ENCODE results near the gene STXBP4.

Gene STXBP4

GRCh38 chr17:55190748-55191147 is 222.2 kb downstream of the STXBP4 start:
- Histone ChIP-seq H3K9me3 (ENCODE audit: control insufficient read depth, low read length) (no peaks in the 10 kb centered on the region), H3K4me3 (ENCODE audit: low read length) (no peak overlapping the region), H3K4me1 (ENCODE audit: control insufficient read depth, insufficient read depth, low read length) (no peaks in the 10 kb centered on the region), H3K27me3 (ENCODE audit: control insufficient read depth, insufficient read depth, low read length) (no peaks in the 10 kb centered on the region), H3K9ac (ENCODE audit: low read length) (no peak overlapping the region), H3K36me3 (ENCODE audit: control insufficient read depth, insufficient read depth, low read length) (no peaks in the 10 kb centered on the region)

- H3K27me3 ChIP-seq (ENCODE audit: control insufficient read depth, insufficient read depth, low read length) = no peaks in the 10 kb centered on the region
- no peaks in the 10 kb centered on the region for H3K36me3 ChIP-seq (ENCODE audit: control insufficient read depth, insufficient read depth, low read length)
- H3K4me1 ChIP-seq (ENCODE audit: control insufficient read depth, insufficient read depth, low read length) = no peaks in the 10 kb centered on the region
- H3K9ac ChIP-seq (ENCODE audit: low read length) = no peak overlapping the region
- no peaks in the 10 kb centered on the region for H3K9me3 ChIP-seq (ENCODE audit: control insufficient read depth, low read length)
- no peak overlapping the region for H3K4me3 ChIP-seq (ENCODE audit: low read length)
These were observed 230.3 kb downstream of the STXBP4 start for GRCh38 chr17:55198690-55199370.

DNA sequence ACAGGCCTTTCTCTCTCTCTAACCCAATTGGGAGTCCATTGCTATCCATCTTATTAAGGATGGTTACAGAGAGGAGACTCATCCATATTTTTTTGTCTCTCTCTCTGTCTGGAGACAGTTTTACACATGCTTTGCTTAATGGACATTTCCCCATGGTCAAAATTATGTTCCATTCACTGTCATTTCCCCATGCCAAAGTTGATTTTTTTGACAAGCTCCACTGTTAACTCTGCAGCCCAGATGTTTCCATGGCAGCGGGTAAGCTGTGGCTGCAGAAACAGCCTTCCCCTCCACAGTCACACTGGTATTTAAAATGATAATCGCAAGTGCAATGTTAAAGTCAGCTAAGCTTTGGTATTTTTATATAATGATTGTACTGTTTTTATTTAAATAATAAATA is 232.3 kb downstream of the STXBP4 start:
- no peaks in the 10 kb centered on the region for H3K9me3 ChIP-seq (ENCODE audit: control insufficient read depth, low read length)
- no peak overlapping the region for H3K9ac ChIP-seq (ENCODE audit: low read length)
- H3K36me3 ChIP-seq (ENCODE audit: control insufficient read depth, insufficient read depth, low read length) = no peaks in the 10 kb centered on the region
- H3K4me1 ChIP-seq (ENCODE audit: control insufficient read depth, insufficient read depth, low read length) = no peaks in the 10 kb centered on the region
- no peak overlapping the region for H3K4me3 ChIP-seq (ENCODE audit: low read length)
- H3K27me3 ChIP-seq (ENCODE audit: control insufficient read depth, insufficient read depth, low read length) = no peaks in the 10 kb centered on the region

DNA sequence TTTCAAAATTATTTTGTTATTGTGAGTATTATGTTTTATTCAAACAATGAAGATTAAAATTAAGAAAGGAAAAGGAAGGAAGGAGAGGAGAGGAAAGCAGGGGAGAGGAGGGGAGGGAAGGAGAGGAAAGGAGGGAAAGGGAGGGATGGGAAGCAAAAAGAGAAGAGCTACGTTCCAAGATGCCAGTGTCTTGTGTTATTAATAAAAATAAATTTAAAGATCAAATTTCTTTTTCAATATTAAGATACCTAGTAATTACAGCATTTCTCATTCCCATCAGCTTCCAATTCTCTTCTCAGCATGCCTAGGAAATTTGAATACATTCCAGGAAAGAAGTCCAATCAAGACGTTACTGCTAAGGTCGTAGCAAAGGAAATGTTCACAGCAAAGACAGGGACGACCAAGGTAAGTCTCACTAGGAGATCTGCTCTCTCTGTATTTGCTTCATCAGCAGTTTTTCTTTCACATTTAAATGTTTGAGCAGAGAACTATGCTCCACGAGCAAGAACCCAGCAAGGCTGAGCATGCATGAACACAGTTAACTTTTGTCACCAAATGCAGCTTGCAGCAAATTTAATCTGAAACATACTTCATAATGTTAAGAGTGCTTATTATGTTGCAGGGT is 232.9 kb downstream of the STXBP4 start:
- H3K9me3 ChIP-seq (ENCODE audit: control insufficient read depth, low read length) = no peaks in the 10 kb centered on the region
- H3K9ac ChIP-seq (ENCODE audit: low read length) = no peak overlapping the region
- H3K36me3 ChIP-seq (ENCODE audit: control insufficient read depth, insufficient read depth, low read length) = no peaks in the 10 kb centered on the region
- no peaks in the 10 kb centered on the region for H3K4me1 ChIP-seq (ENCODE audit: control insufficient read depth, insufficient read depth, low read length)
- no peak overlapping the region for H3K4me3 ChIP-seq (ENCODE audit: low read length)
- no peaks in the 10 kb centered on the region for H3K27me3 ChIP-seq (ENCODE audit: control insufficient read depth, insufficient read depth, low read length)

GRCh38 chr17:55202896-55203295 is 234.3 kb downstream of the STXBP4 start:
- H3K9ac ChIP-seq (ENCODE audit: low read length) = no peak overlapping the region
- H3K4me1 ChIP-seq (ENCODE audit: control insufficient read depth, insufficient read depth, low read length) = no peaks in the 10 kb centered on the region
- no peaks in the 10 kb centered on the region for H3K36me3 ChIP-seq (ENCODE audit: control insufficient read depth, insufficient read depth, low read length)
- H3K27me3 ChIP-seq (ENCODE audit: control insufficient read depth, insufficient read depth, low read length) = no peaks in the 10 kb centered on the region
- H3K9me3 ChIP-seq (ENCODE audit: control insufficient read depth, low read length) = no peaks in the 10 kb centered on the region
- no peak overlapping the region for H3K4me3 ChIP-seq (ENCODE audit: low read length)

GRCh38 chr17:55208078-55208812 is 239.7 kb downstream of the STXBP4 start:
- no peaks in the 10 kb centered on the region for H3K4me1 ChIP-seq (ENCODE audit: control insufficient read depth, insufficient read depth, low read length)
- H3K9me3 ChIP-seq (ENCODE audit: control insufficient read depth, low read length) = no peaks in the 10 kb centered on the region
- no peak overlapping the region for H3K9ac ChIP-seq (ENCODE audit: low read length)
- no peaks in the 10 kb centered on the region for H3K36me3 ChIP-seq (ENCODE audit: control insufficient read depth, insufficient read depth, low read length)
- H3K4me3 ChIP-seq (ENCODE audit: low read length) = no peak overlapping the region
- H3K27me3 ChIP-seq (ENCODE audit: control insufficient read depth, insufficient read depth, low read length) = no peaks in the 10 kb centered on the region

DNA sequence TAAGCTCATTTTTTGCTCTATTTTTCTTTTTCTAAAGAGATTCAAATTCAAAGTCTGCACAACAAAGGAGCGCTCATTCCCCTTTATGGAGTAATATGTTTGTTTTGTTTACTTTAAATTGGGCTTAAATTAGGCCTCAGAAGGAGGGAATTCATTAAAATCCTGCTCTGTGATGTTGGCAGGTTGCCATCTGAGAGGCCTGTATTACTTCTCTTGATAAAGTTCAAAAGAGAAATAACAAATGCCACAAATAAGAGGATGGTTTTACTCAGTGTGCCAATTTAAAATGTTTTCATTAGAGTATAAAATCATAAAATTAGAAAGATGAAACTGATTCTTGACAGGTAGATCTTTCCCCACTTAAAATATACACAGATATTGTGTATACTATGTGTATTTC is 241.7 kb downstream of the STXBP4 start:
- no peaks in the 10 kb centered on the region for H3K9me3 ChIP-seq (ENCODE audit: control insufficient read depth, low read length)
- no peaks in the 10 kb centered on the region for H3K27me3 ChIP-seq (ENCODE audit: control insufficient read depth, insufficient read depth, low read length)
- no peaks in the 10 kb centered on the region for H3K4me1 ChIP-seq (ENCODE audit: control insufficient read depth, insufficient read depth, low read length)
- no peak overlapping the region for H3K4me3 ChIP-seq (ENCODE audit: low read length)
- no peaks in the 10 kb centered on the region for H3K36me3 ChIP-seq (ENCODE audit: control insufficient read depth, insufficient read depth, low read length)
- H3K9ac ChIP-seq (ENCODE audit: low read length) = no peak overlapping the region

GRCh38 chr17:55212880-55213279 is 244.3 kb downstream of the STXBP4 start:
- Histone ChIP-seq H3K9ac (ENCODE audit: low read length) (no peak overlapping the region), H3K36me3 (ENCODE audit: control insufficient read depth, insufficient read depth, low read length) (no peaks in the 10 kb centered on the region), H3K27me3 (ENCODE audit: control insufficient read depth, insufficient read depth, low read length) (no peaks in the 10 kb centered on the region), H3K4me1 (ENCODE audit: control insufficient read depth, insufficient read depth, low read length) (no peaks in the 10 kb centered on the region), H3K4me3 (ENCODE audit: low read length) (no peak overlapping the region), H3K9me3 (ENCODE audit: control insufficient read depth, low read length) (no peaks in the 10 kb centered on the region)

DNA sequence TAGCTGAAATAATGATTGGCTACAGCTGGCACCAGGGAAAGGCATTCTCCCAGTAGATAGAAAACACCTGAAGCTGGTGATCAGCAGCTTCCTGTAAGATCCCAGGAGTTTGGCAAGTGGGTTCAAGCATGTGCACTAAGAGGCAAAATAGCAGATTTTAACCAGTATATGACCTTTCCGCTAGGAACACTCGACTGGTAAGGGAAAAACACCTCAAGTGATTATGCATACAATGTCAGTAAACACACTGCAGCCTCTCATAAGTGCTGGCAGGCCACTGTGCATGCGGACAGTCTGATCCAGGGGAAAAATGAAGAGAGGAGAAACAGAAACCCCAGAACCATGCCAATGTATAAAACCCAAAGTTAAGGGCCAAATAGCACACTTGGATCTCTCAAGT is 247.1 kb downstream of the STXBP4 start:
- Histone ChIP-seq H3K36me3 (ENCODE audit: control insufficient read depth, insufficient read depth, low read length) (no peaks in the 10 kb centered on the region), H3K27me3 (ENCODE audit: control insufficient read depth, insufficient read depth, low read length) (no peaks in the 10 kb centered on the region), H3K4me1 (ENCODE audit: control insufficient read depth, insufficient read depth, low read length) (no peaks in the 10 kb centered on the region), H3K4me3 (ENCODE audit: low read length) (no peak overlapping the region), H3K9ac (ENCODE audit: low read length) (no peak overlapping the region), H3K9me3 (ENCODE audit: control insufficient read depth, low read length) (no peaks in the 10 kb centered on the region)

GRCh38 chr17:55216888-55217287 is 248.3 kb downstream of the STXBP4 start:
- no peaks in the 10 kb centered on the region for H3K9me3 ChIP-seq (ENCODE audit: control insufficient read depth, low read length)
- H3K27me3 ChIP-seq (ENCODE audit: control insufficient read depth, insufficient read depth, low read length) = no peaks in the 10 kb centered on the region
- no peak overlapping the region for H3K4me3 ChIP-seq (ENCODE audit: low read length)
- no peak overlapping the region for H3K9ac ChIP-seq (ENCODE audit: low read length)
- H3K4me1 ChIP-seq (ENCODE audit: control insufficient read depth, insufficient read depth, low read length) = no peaks in the 10 kb centered on the region
- H3K36me3 ChIP-seq (ENCODE audit: control insufficient read depth, insufficient read depth, low read length) = no peaks in the 10 kb centered on the region

DNA sequence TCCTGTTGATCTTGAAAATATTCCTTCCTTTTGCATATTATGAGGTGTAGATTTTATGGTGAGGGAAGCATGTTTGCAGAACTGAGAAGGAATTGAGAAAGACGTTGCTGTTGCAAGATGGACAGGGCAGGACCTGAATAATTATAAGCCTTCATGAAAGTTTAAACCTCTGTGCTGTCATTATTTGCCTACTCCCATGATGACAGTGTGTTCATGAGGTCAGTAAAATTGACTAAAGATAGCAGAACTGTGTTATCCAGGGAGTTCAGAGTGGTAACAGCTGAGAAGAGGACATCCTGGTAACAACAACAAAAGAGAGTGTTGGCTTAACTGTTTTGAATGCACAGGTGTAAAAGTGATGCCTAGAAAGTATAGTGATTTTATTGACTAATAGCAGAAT is 250.9 kb downstream of the STXBP4 start:
- no peak overlapping the region for H3K9ac ChIP-seq (ENCODE audit: low read length)
- no peak overlapping the region for H3K4me3 ChIP-seq (ENCODE audit: low read length)
- no peaks in the 10 kb centered on the region for H3K9me3 ChIP-seq (ENCODE audit: control insufficient read depth, low read length)
- no peaks in the 10 kb centered on the region for H3K36me3 ChIP-seq (ENCODE audit: control insufficient read depth, insufficient read depth, low read length)
- no peaks in the 10 kb centered on the region for H3K27me3 ChIP-seq (ENCODE audit: control insufficient read depth, insufficient read depth, low read length)
- no peaks in the 10 kb centered on the region for H3K4me1 ChIP-seq (ENCODE audit: control insufficient read depth, insufficient read depth, low read length)

- no peaks in the 10 kb centered on the region for H3K27me3 ChIP-seq (ENCODE audit: control insufficient read depth, insufficient read depth, low read length)
- H3K9me3 ChIP-seq (ENCODE audit: control insufficient read depth, low read length) = no peaks in the 10 kb centered on the region
- no peak overlapping the region for H3K4me3 ChIP-seq (ENCODE audit: low read length)
- H3K4me1 ChIP-seq (ENCODE audit: control insufficient read depth, insufficient read depth, low read length) = no peaks in the 10 kb centered on the region
- no peak overlapping the region for H3K9ac ChIP-seq (ENCODE audit: low read length)
- H3K36me3 ChIP-seq (ENCODE audit: control insufficient read depth, insufficient read depth, low read length) = no peaks in the 10 kb centered on the region
These were observed 251.4 kb downstream of the STXBP4 start for GRCh38 chr17:55219934-55220333.
